C4-2B (cell line): Measurements from ENCODE around the gene ANKRD36C.
"Not testable (repeated sequence)": the region's sequence is repeated elsewhere in the genome, so short reads cannot be mapped to it uniquely, and the experiment has no call there.

Experiments used
- H3K27ac ChIP-seq: fragments of 450-650 bp; 2 replicates; pipeline ENCODE4 v1.5.1; 2017
- ZFX ChIP-seq: fragments of 450-650 bp; IDR thresholded peaks from 2 replicates; pipeline ENCODE4 v1.6.1; 2017
- TF ChIP-seq, protein P1 (sequence below): fragments of 450-650 bp; conservative IDR thresholded peaks from 2 replicates; pipeline ENCODE4 v1.5.1; 2017; ENCODE audit warnings: mild to moderate bottlenecking

Gene ANKRD36C

DNA sequence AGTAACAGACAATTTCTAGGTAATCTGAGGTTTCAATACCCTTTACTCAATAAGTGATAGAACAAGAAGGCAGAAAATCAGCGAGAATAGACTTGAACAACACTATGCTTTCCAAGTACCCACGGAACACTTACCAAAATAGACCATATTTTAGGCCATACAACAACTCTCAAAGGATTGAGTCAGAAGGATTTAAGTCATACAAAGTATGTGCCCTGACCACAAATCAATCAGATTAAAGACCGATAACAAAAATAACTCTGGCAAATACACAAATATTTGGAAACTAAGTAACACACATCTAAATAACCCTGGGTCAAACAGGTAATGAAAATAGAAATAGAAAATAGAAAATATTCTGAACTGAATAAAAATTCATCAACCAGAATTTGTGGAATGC is 129.5 kb downstream of the ANKRD36C start:
- not testable (repeated sequence) for H3K27ac ChIP-seq

DNA sequence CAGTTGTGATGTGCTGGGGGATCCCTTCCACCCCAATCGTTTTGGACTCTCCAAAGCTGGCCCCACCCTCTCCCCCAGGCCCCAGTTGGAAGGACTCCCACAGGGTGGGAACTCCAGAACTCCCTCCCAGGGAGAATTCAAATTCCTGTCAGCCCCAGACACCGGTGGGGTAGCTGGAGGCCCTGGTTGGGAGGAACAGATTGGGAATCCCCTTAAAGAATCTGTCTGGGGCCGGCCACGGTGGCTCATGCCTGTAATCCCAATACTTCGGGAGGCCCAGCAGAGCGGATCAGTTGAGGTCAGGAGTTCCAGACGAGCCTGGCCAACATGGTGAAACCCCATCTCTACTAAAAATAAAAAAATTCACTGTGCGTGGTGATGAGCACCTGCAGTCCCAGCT is 155.5 kb downstream of the ANKRD36C start:
- H3K27ac ChIP-seq, result no peak overlapping the region
- TF ChIP-seq ZFX, result no peak
- TF ChIP-seq, protein P1, sequence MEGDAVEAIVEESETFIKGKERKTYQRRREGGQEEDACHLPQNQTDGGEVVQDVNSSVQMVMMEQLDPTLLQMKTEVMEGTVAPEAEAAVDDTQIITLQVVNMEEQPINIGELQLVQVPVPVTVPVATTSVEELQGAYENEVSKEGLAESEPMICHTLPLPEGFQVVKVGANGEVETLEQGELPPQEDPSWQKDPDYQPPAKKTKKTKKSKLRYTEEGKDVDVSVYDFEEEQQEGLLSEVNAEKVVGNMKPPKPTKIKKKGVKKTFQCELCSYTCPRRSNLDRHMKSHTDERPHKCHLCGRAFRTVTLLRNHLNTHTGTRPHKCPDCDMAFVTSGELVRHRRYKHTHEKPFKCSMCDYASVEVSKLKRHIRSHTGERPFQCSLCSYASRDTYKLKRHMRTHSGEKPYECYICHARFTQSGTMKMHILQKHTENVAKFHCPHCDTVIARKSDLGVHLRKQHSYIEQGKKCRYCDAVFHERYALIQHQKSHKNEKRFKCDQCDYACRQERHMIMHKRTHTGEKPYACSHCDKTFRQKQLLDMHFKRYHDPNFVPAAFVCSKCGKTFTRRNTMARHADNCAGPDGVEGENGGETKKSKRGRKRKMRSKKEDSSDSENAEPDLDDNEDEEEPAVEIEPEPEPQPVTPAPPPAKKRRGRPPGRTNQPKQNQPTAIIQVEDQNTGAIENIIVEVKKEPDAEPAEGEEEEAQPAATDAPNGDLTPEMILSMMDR, result no peak

DNA sequence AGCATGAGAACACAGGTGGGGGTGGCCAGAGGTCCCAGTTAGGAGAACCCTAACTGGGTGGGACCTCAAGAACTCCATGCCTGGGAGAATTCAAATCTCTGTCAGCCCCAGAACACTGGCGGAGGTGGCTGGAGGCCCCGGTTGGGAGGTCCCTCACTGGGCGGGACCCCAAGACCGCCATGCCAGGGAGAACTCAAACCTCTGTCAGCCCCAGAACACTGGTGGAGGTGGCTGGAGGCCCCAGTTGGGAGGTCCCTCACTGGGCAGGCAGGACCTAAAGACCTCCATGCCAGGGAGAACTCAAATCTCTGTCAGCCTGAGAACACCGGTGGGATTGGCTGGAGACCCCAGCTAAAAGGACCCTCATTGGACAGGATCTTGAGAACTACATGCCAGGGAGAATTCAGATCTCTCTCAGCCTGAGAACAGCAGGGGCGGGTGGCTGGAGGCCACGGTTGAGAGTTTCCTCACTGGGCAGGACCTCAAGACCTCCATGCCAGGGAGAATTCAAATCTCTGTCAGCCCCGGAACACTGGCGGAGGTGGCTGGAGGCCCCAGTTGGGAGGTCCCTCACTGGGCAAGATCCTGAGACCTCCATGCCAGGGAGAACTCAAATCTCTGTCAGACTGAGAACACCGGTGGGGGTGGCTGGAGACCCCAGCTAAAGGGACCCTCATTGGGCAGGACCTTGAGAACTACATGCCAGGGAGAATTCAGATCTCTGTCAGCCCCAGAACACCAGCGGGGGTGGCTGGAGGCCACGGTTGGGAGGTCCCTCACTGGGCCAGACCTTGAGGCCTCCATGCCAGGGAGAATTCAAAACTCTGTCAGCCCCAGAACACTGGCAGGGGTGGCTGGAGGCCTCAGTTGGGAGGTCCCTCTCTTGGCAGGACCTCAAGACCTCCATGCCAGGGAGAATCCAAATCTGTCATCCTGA is 157.3 kb downstream of the ANKRD36C start:
- not testable (repeated sequence) for H3K27ac ChIP-seq

DNA sequence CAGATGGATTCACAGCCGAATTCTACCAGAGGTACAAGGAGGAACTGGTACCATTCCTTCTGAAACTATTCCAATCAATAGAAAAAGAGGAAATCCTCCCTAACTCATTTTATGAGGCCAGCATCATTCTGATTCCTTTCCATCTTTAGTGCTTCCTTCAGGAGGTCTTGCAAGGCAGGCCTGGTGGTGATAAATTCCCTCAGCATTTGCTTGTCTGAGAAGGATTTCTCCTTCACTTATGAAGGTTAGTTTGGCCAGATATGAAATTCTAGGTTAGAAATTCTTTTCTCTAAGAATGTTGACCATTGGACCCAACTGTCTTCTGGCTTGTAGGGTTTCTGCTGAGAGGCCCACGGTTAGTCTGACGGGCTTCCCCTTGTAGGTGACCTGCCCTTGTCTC is 167.4 kb downstream of the ANKRD36C start:
- not testable (repeated sequence) for H3K27ac ChIP-seq

DNA sequence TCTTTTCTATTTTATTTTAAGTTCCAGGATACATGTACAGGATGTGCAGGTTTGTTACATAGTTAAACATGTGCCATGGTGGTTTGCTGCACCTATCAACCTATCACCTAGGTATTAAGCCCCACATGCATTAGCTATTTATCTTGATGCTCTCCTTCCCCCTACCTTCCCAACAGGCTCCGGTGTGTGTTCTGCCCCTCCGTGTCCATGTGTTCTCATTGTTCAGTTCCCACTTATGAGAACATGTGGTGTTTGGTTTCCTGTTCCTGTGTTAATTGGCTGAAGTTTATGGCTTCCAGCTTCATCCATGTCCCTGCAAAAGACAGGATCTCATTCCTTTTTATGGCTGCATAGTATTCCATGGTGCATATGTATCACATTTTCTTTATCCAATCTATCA is 174.1 kb downstream of the ANKRD36C start:
- not testable (repeated sequence) for H3K27ac ChIP-seq

DNA sequence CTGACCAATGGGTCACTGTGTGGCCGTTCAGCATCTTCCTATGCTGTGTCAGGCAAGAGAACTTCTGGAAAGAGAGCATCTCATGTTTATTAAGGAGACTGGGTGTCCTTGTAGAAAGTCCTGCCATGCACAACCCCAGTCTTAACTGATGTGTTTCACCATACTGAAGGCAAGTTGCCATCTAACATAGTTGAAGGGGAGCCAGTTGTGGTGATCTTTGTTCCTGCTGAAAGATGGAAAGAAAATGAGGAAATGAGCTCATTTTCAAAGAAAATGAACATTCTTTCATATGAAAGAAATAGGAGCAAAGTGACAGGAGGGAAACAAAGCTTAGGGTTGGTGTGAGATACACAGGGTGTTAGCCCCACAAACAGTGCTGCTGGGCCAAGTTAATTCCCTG is 178.3 kb downstream of the ANKRD36C start:
- not testable (repeated sequence) for H3K27ac ChIP-seq

DNA sequence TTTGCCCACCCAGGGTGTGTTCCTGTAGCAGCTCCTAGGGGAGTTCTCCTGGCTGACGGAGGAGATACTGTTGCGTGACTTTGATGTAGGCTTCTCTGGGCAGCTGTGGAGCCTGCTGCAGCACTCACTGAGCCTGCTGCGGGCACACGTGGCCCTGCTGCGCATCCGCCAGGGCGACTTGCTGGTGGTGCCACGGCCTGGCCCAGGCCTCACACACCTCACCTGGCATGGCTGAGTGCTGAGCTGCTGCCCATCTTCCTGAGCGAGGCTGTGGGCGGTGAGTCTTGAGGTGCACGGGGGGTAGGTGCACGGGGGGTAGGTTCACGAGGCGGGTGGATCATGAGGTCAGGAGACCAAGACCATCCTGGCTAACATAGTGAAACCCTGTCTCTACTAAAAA is 191.7 kb downstream of the ANKRD36C start:
- TF ChIP-seq, protein P1, result no peak
- no peak for TF ChIP-seq ZFX
- no peak overlapping the region for H3K27ac ChIP-seq

DNA sequence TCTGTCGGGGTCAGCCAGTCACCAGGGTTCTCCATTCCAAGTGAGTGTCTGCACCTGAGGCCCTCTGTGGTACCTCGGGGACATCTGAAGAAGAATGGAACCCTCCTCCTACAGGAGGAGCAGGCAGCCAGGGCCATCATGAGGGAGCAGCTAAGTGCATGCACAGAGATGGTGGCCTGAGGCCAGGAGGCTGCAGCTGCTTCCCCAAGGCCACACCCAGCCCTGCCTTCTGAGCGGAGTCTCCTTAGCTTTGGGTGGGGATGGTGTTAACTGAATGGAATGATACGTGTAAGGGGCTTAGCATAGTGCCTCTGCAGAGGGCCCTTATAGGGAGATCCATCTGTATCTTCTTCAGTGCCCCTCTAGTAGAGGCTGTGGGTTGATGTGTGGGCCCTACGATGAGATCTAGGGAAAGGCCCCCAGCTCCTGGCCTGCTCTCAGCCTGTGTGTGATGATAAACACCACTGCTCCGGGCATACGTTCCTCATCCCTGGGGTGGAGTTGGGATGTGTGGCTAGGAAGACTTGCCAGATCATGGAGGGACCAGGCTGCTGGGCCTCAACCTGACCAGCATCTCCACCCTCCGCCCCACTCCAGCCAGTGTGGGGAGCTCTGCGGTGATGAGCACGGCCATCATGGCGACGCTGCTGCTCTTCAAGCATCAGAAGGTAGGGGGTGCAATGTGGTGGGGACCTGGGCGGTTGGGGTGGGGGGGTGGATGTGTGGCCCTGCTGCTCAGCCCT is 192.3 kb downstream of the ANKRD36C start:
- H3K27ac ChIP-seq, result not testable (repeated sequence)

DNA sequence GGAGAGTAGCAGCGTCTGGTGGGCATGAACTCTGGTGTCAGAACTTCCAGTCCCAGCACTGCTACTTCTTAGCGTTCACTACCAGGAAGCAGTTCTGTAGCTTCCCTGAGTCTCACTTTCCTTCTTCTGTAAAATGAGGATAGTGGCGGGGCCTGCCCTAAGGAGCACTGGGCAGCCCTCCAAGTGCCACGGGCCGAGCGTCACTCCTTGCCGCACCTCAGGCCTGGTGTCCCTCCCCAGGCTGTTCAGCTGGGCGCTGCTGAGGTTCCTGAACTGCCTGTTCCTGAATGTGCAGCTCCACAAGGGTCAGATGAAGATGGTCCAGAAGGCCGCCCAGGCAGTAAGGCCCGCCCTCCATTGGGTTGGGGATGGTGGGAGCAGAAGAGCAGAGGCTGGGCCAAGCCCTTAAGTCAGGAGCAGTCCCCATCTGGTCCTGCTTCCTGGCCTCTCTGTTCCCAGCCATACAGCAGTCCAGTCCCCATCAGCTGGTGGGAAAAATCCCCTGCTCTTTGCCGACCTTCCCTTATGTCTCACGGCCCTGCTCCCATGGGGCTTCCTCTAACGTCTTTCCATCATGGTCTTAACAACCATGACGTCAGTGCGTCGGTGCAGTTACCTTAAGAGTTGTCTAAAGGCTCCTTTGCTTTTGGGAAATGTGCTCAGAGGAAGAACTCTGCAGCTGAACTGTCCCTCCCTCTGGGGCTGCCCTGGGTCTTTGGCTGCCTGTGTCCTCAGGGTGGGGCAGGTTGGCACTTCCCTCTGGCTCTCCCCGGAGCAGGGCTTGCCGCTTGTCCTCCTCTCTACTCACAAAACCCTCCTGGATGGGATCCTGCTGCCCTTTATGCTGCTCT is 195.2 kb downstream of the ANKRD36C start:
- H3K27ac ChIP-seq, result not testable (repeated sequence)

DNA sequence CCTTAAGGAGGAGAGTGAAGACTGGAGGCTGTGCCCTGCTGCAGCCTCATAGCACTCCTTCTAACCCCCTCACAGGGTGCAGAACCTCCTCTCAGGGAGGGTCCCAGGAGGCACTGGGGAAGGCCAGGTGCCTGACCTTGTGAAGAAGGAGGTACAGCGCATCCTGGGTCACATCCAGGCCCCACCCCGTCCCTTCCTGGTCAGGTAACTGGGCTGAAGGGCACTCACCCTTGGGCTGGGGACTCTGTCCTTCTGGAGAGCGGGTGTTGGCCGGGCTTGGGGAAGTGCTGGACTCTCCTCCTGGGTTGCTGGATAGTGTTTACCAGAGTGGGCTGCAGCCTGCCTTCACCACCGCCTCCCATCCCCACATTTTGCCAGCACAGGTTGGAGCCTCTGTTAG is 197.7 kb downstream of the ANKRD36C start:
- H3K27ac ChIP-seq, result not testable (repeated sequence)

DNA sequence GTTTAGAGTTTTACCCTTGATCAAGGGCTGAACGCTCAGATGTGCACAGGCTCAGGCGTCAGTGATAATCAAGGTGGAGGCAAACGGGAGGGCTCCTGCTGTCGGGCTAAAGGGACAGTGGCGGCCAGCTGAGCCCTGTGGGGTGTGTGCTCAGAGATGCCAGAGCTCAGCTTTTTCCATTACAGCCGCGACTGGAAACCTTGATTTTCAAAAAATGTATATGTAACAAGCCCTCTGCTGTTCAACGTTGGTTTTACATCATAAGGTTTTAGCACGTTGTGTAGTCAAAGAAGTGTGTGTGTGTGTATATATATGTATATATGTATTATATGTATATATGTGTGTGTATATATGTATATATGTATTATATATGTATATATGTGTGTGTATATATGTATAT is 201.4 kb downstream of the ANKRD36C start:
- not testable (repeated sequence) for H3K27ac ChIP-seq

DNA sequence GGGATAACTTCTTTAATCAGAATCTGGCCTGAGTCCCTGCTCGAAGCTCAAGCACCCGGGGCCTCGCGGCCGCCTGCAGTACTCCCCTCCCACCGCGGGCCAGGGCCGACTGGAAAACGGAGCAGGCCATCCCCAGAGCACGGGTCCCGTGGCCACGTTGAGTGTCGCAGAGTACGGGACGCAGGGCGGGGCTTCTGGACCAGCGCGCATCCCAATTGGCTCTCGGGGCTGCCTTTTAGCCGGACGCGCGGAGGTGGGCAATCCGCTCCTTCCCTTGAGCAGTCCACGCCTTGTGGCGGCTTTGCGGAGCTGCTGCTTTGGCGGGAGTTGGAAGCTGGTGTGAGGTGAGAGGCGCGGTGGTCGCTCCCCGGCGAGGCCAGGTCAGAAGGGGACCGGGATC is 202.2 kb downstream of the ANKRD36C start:
- H3K27ac ChIP-seq, result not testable (repeated sequence)

DNA sequence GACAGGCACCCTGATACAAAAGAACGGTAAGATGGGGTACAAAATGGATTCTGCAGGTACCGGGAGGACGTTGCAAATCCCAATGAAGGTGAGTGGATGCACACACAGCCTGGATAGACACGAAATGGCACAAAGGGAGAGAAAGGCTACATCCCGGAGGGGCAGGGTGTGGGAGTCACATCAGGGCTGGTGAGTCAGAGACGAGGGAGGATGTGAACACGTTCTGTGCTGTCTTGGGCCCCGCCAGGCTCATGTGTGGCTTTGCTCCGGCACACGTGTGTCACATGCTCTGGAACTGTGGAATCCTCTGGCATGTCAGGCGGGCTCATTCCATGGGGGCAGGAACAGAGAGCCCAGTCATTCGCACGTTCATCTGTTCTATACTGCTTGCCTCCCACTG is 203.0 kb downstream of the ANKRD36C start:
- H3K27ac ChIP-seq, result not testable (repeated sequence)
